Endothelial cell of umbilical vein (primary cell): ENCODE results near the gene SELPLG. TPM values are rescaled to one million over a fixed set of nuclear protein-coding genes. Genes with fewer than 3 reads are reported as not detected.
"Not testable (repeated sequence)": the region's sequence is repeated elsewhere in the genome, so short reads cannot be mapped to it uniquely, and the experiment has no call there.

ENCODE experiments used
- BruUV-seq: library from RNA; stranded (reverse); fragments of 400-500 nt; replicated peaks from 2 replicates; lab custom pipeline; 2021; lab: Mats Ljungman, UMichigan
- CTCF ChIA-PET: fragments of 300-600, 350-600 bp; sonication (Branson Sonifier 250); formaldehyde crosslinking; loops from one replicate; lab custom pipeline; 2021; ENCODE audit warnings: antibody characterized with exemption, inconsistent platforms; lab: Charles Lee
- POLR2A ChIA-PET: fragments of 300-600, 350-600 bp; sonication (Branson Sonifier 250); formaldehyde crosslinking; loops from one replicate; lab custom pipeline; 2021; ENCODE audit warnings: antibody characterized with exemption, inconsistent platforms; lab: Charles Lee
- DNase-seq: peaks from one replicate; pipeline ENCODE4 v3.0.0-alpha.2; 2011; ENCODE audit warnings: low read depth, low spot score
- FAIRE-seq: peaks from 2 replicates; lab custom pipeline; 2011; peaks lifted over from hg19 to GRCh38; lab: Jason Lieb, UNC
- H2AFZ ChIP-seq: 2 replicates; pipeline ENCODE4 v1.6.0; 2012; ENCODE audit warnings: low read depth, low read length, control low read depth, inconsistent platforms
- H3K27ac ChIP-seq: 2 replicates; pipeline ENCODE4 v1.5.1; 2011; ENCODE audit warnings: low read depth, mild to moderate bottlenecking, control low read depth, low read length, moderate library complexity; ENCODE audit not compliant: insufficient read depth
- H3K27me3 ChIP-seq, 2 experiments: 2 replicates each; pipeline versions ENCODE4 v1.6.0 to v1.6.1; 2011; ENCODE audit warnings: low read length in 2 of 2, mixed read lengths in 1 of 2; ENCODE audit not compliant: control insufficient read depth in 2 of 2, insufficient read depth in 2 of 2
- H3K36me3 ChIP-seq, 2 experiments: 2 replicates in 1 of 2; 3 replicates in 1 of 2; pipeline ENCODE4 v1.5.1; 2011; ENCODE audit warnings: low read length in 2 of 2, mild to moderate bottlenecking in 1 of 2, moderate library complexity in 1 of 2; ENCODE audit not compliant: control insufficient read depth in 2 of 2, insufficient read depth in 2 of 2; ENCODE audit errors: extremely low read depth in 1 of 2
- H3K4me1 ChIP-seq: 3 replicates; pipeline ENCODE4 v1.5.1; 2011; ENCODE audit warnings: mild to moderate bottlenecking, low read length; ENCODE audit not compliant: control insufficient read depth, insufficient read depth; ENCODE audit errors: extremely low read depth
- H3K4me2 ChIP-seq: 2 replicates; pipeline ENCODE4 v1.6.1; 2011; ENCODE audit warnings: low read length, control low read depth, mixed read lengths; ENCODE audit not compliant: insufficient read depth
- H3K4me3 ChIP-seq, 3 experiments: fragments of 200-600 bp in 1 of 3; sonication (generic), shearing (Covaris generic) in 1 of 3; replicated peaks in 1 of 3; 2 replicates each; pipeline ENCODE4 v1.5.1; 2011 to 2016; ENCODE audit warnings: control low read depth in 3 of 3, low read length in 3 of 3, mild to moderate bottlenecking in 2 of 3, inconsistent platforms in 1 of 3, low read depth in 1 of 3, moderate library complexity in 1 of 3; ENCODE audit not compliant: insufficient read depth in 1 of 3
- H3K79me2 ChIP-seq: 2 replicates; pipeline ENCODE4 v1.6.0; 2012; ENCODE audit warnings: low read length, inconsistent platforms; ENCODE audit not compliant: control insufficient read depth, insufficient read depth
- H3K9ac ChIP-seq: replicated peaks from 2 replicates; pipeline ENCODE3; 2011; ENCODE audit warnings: low read length, control low read depth; ENCODE audit not compliant: insufficient read depth; ENCODE audit errors: extremely low read depth
- H3K9me1 ChIP-seq: replicated peaks from 3 replicates; pipeline ENCODE4 v1.6.0; 2011; ENCODE audit warnings: mild to moderate bottlenecking, low read length; ENCODE audit not compliant: control insufficient read depth, insufficient read depth; ENCODE audit errors: extremely low read depth
- H3K9me3 ChIP-seq: replicated peaks from 2 replicates; pipeline ENCODE4 v1.5.1; 2012; ENCODE audit warnings: low read length, inconsistent platforms; ENCODE audit not compliant: control insufficient read depth, insufficient read depth
- H4K20me1 ChIP-seq: replicated peaks from 2 replicates; pipeline ENCODE3; 2011; ENCODE audit warnings: mild to moderate bottlenecking, low read length; ENCODE audit not compliant: control insufficient read depth, insufficient read depth; ENCODE audit errors: extremely low read depth
- POLR2A ChIP-seq: IDR thresholded peaks from 2 replicates; pipeline ENCODE4 v1.6.1; 2012; ENCODE audit warnings: low read depth, mild to moderate bottlenecking, control low read depth, low read length
- dilution Hi-C: fragments of 300-500 bp; cut with MboI; formaldehyde crosslinking; loops from one replicate; pipeline ENCODE4 v1.15.0; 2019; ENCODE audit warnings: low sequenced_read_pairs; ENCODE audit not compliant: extremely low pct_ligation_motif_present
- intact Hi-C: fragments of 100-400 bp; cut with micrococcal nuclease; formaldehyde crosslinking; loops from one replicate; pipeline ENCODE4 v1.10.0; 2022
- polyA plus RNA-seq, 4 experiments: library from polyadenylated mRNA; depleted of rRNA in 3 of 4; stranded (reverse) in 3 of 4; unstranded in 1 of 4; fragments of >200 nt; gene quantifications; 2 replicates each; pipeline versions ENCODE4 v1.2.1 to v1.2.3, GENCODE V29; 2011 to 2012; ENCODE audit warnings: missing spikeins in 1 of 4
- total RNA-seq: library from RNA; stranded (reverse); gene quantifications from 2 replicates; pipeline ENCODE4 v1.2.3, GENCODE V29; 2021
- TF ChIP-seq, protein P1 (sequence below), 2 donors: IDR thresholded peaks; 1 replicate in 1 of 2; 2 replicates in 1 of 2; pipeline ENCODE4 v1.5.1; 2011; ENCODE audit warnings: low read length in 2 of 2, mild to moderate bottlenecking in 2 of 2, moderate library complexity in 2 of 2, control low read depth in 1 of 2, inconsistent platforms in 1 of 2, low read depth in 1 of 2; ENCODE audit not compliant: insufficient read depth in 1 of 2; ENCODE audit errors: extremely low read depth in 1 of 2

Gene SELPLG
- total and polyA plus RNA-seq, 2 donors (not counting 3 experiments of a cell fraction or from before 2014, with no cell fraction given) = 1.0 to 1.2 TPM

DNA sequence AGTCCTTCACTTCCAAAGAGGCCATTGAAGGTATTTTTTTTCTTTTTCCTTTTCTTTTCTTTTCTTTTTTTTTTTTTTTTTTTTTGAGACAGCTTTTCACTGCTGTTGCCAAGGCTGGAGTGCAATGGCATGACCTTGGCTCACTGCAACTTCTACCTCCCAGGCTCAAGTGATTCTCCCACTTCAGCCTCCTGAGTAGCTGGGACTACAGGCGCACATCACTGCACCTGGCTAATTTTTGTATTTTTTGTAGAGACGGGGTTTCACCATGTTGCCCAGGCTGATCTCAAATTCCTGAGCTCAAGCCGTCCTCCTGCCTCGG lies 14.8 kb downstream of the SELPLG start:
- H4K20me1 ChIP-seq, BruUV-seq, FAIRE-seq, H3K27ac ChIP-seq, POLR2A ChIA-PET, H3K36me3 ChIP-seq, H3K9me1 ChIP-seq, dilution Hi-C loops, H3K4me2 ChIP-seq, H3K79me2 ChIP-seq, H3K27me3 ChIP-seq, H2AFZ ChIP-seq, H3K4me3 ChIP-seq, H3K9me3 ChIP-seq, H3K9ac ChIP-seq, DNase-seq: not testable (repeated sequence)
- CTCF ChIA-PET = interaction anchor here (1.1 to 6.3 kb wide), 20 partner anchors 10 to 332 kb away, joined by 3 to 86 read pairs (median 9); partner anchors contain the start of genes ISCU and SELPLG
- H3K4me1 ChIP-seq = peaks cover 13% of the 10 kb centered on the region
- intact Hi-C loops = loop anchor here (1.0 to 5.0 kb wide), 5 partner anchors 46 to 184 kb away; partner anchors contain the start of gene FICD

DNA sequence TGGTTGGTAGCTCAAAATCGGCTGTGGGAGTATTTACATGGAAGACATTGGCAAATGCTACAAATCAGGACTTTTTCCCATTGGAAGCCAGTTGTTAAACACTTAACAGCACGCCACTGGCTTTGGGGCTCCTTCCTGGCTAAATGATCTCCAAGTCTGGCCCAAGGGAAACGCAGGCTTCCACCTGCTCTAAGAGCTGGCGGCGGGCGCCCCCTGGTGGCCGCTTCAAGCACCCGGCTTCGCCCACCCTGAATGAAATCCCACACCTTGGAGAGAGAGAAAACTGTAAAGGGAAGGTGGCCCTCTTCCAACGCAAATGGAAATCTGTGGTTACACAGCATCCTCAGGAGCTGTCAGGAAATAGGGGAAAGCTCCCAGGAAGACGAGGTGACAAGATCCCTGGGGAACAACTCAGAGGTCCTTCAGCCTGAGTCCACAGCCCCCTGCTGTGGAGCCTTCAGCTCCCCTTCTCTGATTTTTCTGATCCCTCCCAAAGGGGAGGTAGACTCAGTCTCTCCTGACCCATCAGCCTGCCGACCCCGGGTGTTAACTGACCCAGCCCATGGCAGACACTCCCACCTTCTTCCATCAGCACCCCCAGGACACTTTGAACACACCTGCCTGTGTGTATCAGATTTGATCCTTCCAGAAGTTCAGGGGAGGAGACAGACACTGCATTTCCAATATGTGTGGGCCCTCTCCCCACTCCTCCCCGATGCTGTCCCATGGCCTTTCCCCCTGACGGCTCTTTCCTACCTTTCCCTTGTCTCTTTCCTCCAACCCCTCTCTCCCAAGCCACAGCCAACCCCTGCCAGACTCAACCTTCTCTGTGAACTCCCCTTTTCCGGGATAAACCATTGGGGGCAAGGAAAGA lies 15.4 kb downstream of the SELPLG start:
- H3K4me3 ChIP-seq = no peak overlapping the region
- no peaks in the 10 kb centered on the region for H3K9me3 ChIP-seq
- H3K36me3 ChIP-seq = no peaks in the 10 kb centered on the region
- dilution Hi-C loops = no loop called here
- no peaks in the 10 kb centered on the region for H3K79me2 ChIP-seq
- no peak for FAIRE-seq
- BruUV-seq = no TSS peak
- no peak for TF ChIP-seq POLR2A
- TF ChIP-seq, protein P1, sequence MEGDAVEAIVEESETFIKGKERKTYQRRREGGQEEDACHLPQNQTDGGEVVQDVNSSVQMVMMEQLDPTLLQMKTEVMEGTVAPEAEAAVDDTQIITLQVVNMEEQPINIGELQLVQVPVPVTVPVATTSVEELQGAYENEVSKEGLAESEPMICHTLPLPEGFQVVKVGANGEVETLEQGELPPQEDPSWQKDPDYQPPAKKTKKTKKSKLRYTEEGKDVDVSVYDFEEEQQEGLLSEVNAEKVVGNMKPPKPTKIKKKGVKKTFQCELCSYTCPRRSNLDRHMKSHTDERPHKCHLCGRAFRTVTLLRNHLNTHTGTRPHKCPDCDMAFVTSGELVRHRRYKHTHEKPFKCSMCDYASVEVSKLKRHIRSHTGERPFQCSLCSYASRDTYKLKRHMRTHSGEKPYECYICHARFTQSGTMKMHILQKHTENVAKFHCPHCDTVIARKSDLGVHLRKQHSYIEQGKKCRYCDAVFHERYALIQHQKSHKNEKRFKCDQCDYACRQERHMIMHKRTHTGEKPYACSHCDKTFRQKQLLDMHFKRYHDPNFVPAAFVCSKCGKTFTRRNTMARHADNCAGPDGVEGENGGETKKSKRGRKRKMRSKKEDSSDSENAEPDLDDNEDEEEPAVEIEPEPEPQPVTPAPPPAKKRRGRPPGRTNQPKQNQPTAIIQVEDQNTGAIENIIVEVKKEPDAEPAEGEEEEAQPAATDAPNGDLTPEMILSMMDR (IDR thresholded peaks at IDR 0.05; ENCODE audit: extremely low read depth in 1 of 2, insufficient read depth in 1 of 2, low read depth in 1 of 2, low read length in 2 of 2) = peak; percentile 92 to 96
- no peak overlapping the region for H3K9ac ChIP-seq
- H3K27me3 ChIP-seq = no peaks in the 10 kb centered on the region
- H4K20me1 ChIP-seq = no peaks in the 10 kb centered on the region
- H2AFZ ChIP-seq = no peak overlapping the region
- POLR2A ChIA-PET = interaction anchor here (0.6 kb wide), 1 partner anchor 10 kb away, joined by 4 read pairs; no protein-coding TSS in a partner anchor
- no peak overlapping the region for H3K27ac ChIP-seq
- H3K4me2 ChIP-seq = no peak overlapping the region
- H3K4me1 ChIP-seq = peaks cover 13% of the 10 kb centered on the region
- H3K9me1 ChIP-seq = no peaks in the 10 kb centered on the region
- CTCF ChIA-PET = interaction anchor here (0.8 to 6.3 kb wide), 29 partner anchors 10 to 332 kb away, joined by 3 to 86 read pairs (median 6); partner anchors contain the start of genes ISCU and SELPLG
- peak; percentile 71 for DNase-seq
- intact Hi-C loops = loop anchor here (1.0 to 5.0 kb wide), 5 partner anchors 46 to 185 kb away; partner anchors contain the start of gene FICD
